Activated CD8-positive, alpha-beta memory T cell treated with anti-CD3 and anti-CD28 coated beads, Interleukin-2, amount 50 U/mL, for 1 hour (primary cell): ENCODE results near the gene PRSS1.
"Not testable (repeated sequence)": the region's sequence is repeated elsewhere in the genome, so short reads cannot be mapped to it uniquely, and the experiment has no call there.

Experiments
- DNase-seq: peaks from one replicate; pipeline ENCODE4 v3.0.0-alpha.2; 2020; ENCODE audit errors: extremely low read depth

Gene PRSS1

DNA sequence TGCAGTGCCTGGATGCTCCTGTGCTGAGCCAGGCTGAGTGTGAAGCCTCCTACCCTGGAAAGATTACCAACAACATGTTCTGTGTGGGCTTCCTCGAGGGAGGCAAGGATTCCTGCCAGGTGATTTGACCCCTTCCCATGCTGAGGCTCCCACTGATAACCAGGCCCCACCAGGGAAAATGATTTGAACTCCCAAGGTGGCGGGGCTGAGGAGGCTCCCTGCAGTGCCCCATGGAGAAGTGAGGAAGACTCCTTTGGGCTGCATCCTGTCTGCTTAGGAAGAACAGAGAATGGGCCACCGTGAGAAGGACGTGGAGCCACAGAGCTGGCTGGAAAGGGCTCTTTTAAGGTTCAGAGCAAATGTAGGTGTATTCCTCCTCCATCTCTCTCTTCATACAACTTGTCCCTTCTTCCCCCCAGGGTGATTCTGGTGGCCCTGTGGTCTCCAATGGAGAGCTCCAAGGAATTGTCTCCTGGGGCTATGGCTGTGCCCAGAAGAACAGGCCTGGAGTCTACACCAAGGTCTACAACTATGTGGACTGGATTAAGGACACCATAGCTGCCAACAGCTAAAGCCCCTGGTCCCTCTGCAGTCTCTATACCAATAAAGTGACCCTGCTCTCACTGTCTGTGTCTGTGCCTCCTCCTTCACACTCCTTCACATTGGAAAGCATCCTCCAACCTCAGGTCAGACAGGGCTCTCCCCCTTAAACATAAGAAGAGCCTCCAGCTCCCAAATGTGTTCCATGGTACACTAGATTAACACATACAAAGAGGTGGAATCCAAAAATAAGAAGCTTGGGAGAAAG, 24.9 kb downstream of the PRSS1 start:
- no peak for DNase-seq

DNA sequence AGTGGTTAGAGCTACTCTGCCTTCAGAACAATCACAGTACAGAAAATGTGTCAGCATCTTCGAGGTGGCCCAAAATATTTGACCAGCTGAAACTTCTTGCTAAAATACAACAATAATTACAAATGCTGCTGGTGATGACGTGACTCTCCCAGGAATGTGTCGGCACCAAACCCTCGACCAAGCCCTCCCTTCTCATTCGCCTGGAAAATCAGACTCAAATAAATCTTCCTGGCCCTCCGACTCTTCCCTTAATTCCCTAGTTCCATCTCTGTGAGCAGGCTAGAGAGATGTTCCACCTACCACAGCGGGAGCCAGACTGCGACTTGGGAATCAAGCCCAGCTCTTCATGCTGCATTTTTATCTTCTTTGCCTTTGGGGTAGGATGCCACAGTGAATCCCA, 25.6 kb downstream of the PRSS1 start:
- no peak for DNase-seq

DNA sequence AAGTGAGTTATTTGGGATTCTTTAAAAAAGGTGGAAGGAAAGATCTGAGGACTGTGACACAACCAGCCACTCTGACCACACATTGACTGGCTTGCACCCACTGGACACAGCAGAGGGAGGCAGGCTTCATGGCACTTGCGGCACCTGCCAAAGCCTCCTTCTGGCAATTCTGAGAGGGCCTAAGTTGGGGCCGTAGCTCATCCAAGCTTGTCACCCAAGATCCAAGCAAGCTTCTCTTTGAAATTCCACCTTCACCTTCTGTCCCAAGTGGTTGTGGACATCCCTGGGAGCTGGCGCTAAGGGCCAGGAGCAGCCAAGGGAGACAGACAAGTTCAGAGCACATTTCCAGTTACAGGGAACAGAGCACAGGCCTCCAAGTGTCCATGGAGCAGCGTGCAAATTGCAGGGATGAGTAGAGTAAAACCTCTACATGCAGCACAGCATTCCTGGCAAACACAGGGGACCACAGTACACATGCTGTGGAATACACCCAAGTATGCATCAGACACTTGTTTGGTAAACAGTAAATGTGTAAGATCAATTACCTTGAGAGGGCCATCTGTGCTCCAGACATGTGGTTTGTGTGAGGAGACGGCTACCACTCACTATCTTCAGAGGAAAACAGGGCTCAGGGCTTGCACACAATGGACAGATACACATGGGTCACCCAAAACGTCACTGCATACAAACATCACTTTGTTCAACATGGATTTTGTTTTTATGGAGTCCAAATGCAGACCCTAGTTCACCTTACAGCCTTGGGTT, 26.3 kb downstream of the PRSS1 start:
- DNase-seq: not testable (repeated sequence)

DNA sequence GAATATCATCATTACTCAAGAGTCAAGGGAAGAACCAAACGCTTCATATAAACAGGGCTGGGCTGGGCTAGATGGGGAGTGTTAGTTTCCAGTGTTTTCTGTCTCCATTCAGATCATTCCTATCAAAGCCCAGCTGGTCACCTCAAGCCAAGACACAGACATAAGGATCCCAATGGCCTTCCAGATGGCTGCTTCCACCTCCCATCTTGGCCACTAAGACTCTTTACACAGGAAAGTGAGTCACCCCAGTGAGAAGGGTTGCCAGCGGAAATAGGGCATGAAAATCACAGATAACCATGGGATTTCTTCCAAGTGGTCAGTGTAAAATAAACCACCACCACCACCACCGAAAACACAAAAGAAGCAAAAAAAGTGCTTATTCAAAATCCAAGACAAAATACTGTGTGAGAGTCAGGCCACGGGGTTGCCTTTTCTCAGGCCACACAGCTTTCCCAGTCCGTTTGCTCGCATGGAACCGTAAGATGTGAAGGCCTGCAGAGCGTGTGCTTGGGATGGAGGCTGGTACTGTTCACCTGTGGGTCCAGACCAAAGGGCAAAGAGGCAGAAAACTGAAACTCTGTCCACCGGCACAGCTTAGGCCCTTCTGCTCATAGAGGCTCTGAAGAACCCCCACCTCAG, 27.1 kb downstream of the PRSS1 start:
- no peak for DNase-seq

DNA sequence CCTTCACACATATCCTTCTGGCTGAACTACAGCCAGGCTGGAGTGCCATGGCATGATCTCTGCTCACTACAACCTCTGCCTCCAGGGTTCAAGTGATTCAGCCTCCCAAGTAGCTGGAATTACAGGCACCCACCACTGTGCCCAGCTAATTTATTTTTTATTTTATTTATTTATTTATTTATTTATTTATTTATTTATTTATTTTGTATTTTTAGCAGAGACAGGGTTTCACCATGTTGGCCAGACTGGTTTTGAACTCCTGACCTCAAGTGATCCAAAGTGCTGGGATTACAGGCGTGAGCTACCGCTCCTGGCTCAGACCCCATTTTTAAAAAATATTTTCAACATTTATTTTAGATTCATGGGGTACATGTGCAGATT, 27.6 kb downstream of the PRSS1 start:
- DNase-seq: not testable (repeated sequence)

DNA sequence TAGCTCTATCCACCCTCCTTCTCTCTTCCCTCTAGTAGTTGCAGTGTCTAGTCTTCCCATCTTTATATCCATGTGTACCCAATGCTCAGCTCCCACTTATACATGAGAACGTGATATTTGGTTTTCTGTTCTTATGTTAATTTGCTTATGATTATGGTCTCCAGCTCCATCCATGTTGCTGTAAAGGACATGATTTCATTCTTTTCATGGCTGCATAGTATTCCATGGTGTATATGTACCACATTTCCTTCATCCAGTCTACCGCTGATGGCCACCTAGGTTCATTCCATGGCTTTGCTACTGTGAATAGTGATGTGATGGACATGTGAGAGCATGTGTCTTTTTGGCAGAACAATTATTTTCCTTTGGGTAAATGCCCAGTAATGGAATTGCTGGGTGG, 28.0 kb downstream of the PRSS1 start:
- DNase-seq: no peak

DNA sequence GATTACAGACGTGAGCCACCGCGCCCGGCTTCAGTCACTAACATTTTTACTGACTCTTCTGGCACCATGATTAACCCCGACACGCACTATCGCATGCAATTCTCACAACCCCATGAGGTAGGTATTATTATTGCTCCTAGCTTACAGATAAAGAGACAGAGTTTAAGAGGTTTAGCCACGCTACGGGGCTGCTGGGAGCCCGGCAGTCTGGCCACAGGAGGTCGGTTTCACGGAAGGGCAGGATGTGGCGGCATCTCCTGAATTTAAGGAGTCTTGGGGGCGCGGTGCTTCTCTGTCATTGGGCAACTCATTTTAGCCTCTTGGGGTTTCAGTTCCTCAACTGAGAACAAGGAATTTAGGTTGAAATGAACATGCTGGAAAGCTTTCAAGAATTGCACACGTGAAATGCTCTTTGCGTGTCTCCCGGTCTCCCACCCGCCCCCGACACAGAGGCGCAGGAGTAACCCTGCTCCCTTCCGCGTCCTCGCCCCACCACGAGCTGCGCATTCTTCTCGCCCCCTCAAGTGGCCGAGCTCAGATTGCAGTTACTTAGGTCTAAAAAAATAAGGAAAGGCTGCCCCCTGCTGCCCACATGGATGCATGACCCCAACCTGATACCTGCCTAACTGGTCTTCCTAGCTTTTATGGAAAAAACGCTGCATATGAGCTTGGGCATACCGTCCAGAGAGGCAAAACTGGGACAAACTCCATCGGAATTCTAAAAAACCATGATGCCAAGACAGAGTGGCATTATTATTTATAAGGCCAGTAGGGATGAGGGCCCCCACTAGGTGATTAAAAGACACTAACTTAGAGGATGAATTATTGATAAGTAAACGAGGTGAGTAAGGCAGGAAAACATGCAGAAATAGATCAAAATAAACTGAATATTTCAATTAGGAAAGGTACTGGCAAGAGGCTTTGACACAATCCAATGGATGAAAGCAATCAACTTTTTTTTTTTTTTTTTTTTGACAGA, 33.9 kb downstream of the PRSS1 start:
- DNase-seq: no peak

DNA sequence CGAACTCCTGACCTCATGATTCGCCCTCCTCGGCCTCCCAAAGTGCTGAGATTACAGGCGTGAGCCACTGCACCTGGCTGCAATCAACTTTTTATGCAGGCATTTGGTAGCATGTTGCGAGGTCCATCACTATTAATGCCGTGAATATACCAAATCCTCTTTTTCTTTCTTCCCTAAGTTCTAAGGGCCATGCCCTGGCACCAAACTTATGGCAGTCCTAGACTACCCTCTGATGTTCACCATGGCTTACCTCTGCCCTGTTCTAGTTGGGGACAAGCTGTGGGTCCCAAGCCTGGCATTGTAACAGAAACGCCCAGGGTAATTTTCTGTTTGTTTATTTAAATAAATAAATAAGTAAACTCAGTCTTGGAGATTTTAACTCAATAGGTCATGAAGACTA, 34.8 kb downstream of the PRSS1 start:
- no peak for DNase-seq

DNA sequence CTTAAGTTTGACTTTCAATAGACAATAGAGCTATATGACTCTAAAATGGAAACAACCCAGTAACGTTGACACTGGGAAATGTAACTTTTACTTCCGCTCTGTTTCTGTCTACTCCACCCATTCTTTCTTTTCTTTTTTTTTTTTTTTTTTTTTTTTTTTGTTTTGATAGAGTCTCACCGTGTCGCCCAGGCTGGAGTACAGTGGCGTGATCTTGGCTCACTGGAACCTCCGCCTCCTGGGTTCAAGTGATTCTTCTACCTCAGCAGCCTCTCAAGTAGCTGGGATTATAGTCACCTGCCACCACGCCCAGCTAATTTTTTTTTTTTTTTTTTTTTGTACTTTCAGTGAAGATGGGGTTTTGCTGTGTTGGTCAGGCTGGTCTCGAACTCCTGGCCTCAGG, 35.4 kb downstream of the PRSS1 start:
- no peak for DNase-seq

DNA sequence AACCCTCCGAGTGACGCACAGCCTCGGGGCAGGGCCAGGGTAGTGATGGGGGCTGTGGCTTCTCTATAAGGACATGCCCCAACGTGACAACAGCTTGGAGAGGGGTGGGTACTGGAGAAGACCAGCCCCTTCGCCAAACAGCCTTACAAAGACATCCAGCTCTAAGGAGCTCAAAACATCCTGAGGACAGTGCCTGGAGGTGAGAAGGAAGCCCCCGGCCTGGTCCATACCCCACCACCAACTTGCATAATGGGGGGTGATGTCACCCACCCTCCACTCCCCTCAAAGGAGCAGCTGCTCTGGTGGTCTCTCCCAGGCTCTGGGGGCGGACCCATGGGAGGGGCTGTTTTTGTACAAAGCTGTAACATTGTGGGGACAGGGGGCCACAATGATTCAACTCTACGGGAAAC, 36.6 kb downstream of the PRSS1 start:
- peak; percentile 76 for DNase-seq

DNA sequence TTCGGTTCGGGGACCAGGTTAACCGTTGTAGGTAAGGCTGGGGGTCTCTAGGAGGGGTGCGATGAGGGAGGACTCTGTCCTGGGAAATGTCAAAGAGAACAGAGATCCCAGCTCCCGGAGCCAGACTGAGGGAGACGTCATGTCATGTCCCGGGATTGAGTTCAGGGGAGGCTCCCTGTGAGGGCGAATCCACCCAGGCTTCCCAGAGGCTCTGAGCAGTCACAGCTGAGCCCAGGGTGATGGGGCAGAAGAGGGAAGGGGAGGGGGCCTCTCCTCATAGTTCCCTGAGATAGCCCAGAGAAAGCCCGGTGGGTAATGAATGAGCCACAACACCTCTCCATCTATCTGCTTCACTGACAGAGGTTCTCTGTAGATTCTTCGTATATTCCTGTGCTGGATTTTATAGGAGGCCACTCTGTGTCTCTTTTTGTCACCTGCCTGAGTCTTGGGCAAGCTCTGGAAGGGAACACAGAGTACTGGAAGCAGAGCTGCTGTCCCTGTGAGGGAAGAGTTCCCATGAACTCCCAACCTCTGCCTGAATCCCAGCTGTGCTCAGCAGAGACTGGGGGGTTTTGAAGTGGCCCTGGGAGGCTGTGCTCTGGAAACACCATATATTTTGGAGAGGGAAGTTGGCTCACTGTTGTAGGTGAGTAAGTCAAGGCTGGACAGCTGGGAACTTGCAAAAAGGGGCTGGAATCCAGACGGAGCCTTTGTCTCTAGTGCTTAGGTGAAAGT, 37.9 kb downstream of the PRSS1 start:
- DNase-seq: no peak

DNA sequence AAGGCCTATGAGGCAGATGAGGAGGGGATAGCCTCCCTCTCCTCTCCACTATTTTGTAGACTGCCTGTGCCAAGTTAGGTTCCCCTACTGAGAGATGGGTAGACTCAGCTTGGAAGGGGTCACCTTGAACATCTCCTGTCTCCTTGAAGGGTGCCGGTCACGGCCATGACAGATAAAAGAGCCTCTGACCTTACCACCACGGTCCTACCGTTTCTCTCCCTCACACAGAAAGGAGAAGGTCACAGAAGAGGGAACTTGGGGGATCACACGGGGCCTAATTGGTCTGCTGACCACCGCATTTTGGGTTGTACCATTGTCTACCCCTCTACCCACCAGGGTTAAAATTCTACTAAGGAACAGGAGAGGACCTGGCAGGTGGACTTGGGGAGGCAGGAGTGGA, 38.5 kb downstream of the PRSS1 start:
- DNase-seq: no peak

DNA sequence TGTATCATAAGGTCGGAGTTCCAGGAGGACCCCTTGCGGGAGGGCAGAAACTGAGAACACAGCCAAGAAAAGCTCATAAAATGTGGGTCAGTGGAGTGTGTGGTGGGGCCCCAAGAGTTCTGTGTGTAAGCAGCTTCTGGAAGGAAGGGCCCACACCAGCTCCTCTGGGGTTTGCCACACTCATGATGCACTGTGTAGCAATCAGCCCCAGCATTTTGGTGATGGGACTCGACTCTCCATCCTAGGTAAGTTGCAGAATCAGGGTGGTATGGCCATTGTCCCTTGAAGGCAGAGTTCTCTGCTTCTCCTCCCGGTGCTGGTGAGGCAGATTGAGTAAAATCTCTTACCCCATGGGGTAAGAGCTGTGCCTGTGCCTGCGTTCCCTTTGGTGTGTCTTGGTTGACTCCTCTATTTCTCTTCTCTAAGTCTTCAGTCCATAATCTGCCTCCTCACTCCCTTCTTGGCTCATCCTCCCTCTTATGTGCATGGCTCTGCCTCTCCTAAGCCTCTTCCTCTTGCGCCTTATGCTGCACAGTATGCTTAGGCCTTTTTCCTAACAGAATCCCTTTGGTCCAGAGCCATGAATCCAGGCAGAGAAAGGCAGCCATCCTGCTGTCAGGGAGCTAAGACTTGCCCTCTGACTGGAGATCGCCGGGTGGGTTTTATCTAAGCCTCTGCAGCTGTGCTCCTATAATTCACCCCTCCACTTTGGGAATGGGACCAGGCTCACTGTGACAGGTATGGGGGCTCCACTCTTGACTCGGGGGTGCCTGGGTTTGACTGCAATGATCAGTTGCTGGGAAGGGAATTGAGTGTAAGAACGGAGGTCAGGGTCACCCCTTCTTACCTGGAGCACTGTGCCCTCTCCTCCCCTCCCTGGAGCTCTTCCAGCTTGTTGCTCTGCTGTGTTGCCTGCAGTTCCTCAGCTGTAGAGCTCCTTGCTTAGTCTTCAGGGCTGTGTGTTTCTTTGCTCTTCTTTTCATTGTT, 39.3 kb downstream of the PRSS1 start:
- DNase-seq: no peak

DNA sequence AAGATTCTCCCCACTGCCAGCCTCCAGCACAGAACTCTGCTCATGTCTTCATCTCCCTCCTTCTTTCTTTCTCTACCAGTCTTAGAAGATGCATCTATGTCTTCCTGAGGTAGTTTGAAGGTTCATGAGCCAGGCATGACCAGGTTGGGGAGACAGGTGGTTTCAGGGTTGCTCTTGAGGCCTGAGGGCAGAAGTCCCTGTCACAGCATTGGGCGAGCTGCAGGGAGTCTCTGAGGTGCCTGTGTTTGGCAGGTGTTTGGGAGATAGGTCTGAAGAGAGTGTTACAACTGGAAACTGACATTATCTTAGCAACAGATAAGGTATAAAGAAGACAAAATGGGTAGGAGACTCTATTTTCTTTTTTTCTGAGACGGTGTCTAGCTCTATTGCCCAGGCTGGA, 40.2 kb downstream of the PRSS1 start:
- DNase-seq: no peak

DNA sequence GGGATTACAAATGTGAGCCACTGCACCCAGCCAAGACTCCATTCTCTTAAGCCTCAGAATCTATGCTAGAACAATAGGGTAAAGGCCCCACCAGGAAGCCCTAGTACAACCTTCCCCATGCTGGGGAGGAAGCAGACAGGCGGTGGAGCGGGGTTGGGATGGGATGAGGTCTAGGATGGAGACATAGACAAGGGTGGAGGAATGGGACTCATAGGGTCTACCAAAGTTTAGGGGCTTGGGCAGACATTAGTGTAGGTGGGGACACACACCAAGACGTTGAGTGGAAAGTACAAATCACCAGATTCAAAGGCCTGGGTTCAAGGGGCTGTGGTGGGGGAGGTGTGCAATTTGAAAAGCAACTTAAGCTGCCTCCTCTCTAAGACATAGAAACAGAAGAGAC, 40.8 kb downstream of the PRSS1 start:
- DNase-seq: no peak

DNA sequence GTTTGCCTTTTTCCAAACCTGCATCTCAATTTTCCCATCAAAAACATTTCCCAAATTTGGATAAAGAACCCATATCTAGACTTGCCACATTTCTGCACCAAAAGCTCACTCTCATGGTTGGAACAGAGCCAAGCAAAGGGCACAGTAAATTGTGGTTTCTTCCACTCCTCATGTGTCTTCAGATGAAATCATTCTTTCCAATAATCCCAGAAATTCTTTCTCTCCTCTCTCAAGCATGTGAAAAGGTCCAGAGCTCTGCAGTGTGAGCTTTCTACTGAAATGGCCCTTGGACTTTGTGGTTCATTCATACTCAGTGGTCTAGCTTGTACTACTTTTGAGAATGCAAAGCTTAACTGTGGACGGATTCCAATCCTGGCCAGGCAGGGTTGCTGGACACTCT, 41.3 kb downstream of the PRSS1 start:
- DNase-seq: no peak

DNA sequence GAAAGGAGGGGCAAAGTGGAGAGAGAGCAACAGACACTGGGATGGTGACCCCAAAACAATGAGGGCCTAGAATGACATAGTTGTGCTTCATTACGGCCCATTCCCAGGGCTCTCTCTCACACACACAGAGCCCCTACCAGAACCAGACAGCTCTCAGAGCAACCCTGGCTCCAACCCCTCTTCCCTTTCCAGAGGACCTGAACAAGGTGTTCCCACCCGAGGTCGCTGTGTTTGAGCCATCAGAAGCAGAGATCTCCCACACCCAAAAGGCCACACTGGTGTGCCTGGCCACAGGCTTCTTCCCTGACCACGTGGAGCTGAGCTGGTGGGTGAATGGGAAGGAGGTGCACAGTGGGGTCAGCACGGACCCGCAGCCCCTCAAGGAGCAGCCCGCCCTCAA, 42.2 kb downstream of the PRSS1 start:
- no peak for DNase-seq

DNA sequence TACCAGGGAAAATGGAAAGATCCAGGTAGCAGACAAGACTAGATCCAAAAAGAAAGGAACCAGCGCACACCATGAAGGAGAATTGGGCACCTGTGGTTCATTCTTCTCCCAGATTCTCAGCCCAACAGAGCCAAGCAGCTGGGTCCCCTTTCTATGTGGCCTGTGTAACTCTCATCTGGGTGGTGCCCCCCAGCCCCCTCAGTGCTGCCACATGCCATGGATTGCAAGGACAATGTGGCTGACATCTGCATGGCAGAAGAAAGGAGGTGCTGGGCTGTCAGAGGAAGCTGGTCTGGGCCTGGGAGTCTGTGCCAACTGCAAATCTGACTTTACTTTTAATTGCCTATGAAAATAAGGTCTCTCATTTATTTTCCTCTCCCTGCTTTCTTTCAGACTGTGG, 42.9 kb downstream of the PRSS1 start:
- no peak for DNase-seq

DNA sequence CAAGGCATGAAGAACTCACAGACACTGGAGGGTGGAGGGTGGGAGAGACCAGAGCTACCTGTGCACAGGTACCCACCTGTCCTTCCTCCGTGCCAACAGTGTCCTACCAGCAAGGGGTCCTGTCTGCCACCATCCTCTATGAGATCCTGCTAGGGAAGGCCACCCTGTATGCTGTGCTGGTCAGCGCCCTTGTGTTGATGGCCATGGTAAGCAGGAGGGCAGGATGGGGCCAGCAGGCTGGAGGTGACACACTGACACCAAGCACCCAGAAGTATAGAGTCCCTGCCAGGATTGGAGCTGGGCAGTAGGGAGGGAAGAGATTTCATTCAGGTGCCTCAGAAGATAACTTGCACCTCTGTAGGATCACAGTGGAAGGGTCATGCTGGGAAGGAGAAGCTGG, 43.3 kb downstream of the PRSS1 start:
- DNase-seq: no peak

DNA sequence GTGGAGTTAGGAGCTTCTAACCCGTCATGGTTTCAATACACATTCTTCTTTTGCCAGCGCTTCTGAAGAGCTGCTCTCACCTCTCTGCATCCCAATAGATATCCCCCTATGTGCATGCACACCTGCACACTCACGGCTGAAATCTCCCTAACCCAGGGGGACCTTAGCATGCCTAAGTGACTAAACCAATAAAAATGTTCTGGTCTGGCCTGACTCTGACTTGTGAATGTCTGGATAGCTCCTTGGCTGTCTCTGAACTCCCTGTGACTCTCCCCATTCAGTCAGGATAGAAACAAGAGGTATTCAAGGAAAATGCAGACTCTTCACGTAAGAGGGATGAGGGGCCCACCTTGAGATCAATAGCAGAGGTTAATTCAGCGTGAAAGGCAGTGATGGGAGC, 43.9 kb downstream of the PRSS1 start:
- DNase-seq: no peak
